HEK293 (cell line): ENCODE results near the gene SBSN.

ENCODE experiments used
- CTCF ChIA-PET: fragments of 350-600 bp; formaldehyde crosslinking; extraction: SDS; loops from one replicate; lab custom pipeline; 2021; ENCODE audit warnings: antibody characterized with exemption; lab: Yijun Ruan, JAX
- POLR2A ChIA-PET: fragments of 300-600 bp; formaldehyde crosslinking; extraction: SDS; loops from one replicate; lab custom pipeline; 2020; ENCODE audit warnings: antibody characterized with exemption, inconsistent platforms; lab: Yijun Ruan, JAX
- H3K27ac ChIP-seq: fragments of 200-500 bp; sonication (Bioruptor generic); 2 replicates; pipeline ENCODE4 v1.5.1; 2014; ENCODE audit warnings: low read depth, low read length, control low read depth, inconsistent platforms; ENCODE audit errors: extremely low read depth
- H3K36me3 ChIP-seq, 2 experiments: fragments of 200-500 bp in 1 of 2; sonication (Bioruptor generic) in 1 of 2; 1 replicate in 1 of 2; 2 replicates in 1 of 2; pipeline ENCODE4 v1.5.1; 2014 to 2017; ENCODE audit warnings: inconsistent platforms in 2 of 2, low read length in 2 of 2; ENCODE audit not compliant: control insufficient read depth in 2 of 2, insufficient read depth in 1 of 2
- H3K4me1 ChIP-seq: fragments of 200-500 bp; sonication (Bioruptor generic); 2 replicates; pipeline ENCODE4 v1.5.1; 2014; ENCODE audit warnings: mild to moderate bottlenecking, low read length, inconsistent platforms; ENCODE audit not compliant: control insufficient read depth, insufficient read depth
- H3K4me3 ChIP-seq: 2 replicates; pipeline ENCODE4 v1.5.1; 2011; ENCODE audit warnings: low read depth, mild to moderate bottlenecking, control low read depth, low read length, moderate library complexity
- H3K9me3 ChIP-seq: fragments of 200-500 bp; sonication (Bioruptor generic); 2 replicates; pipeline ENCODE4 v1.5.1; 2014; ENCODE audit warnings: low read depth, low read length, inconsistent platforms; ENCODE audit not compliant: control insufficient read depth, insufficient read depth
- FEZF1 ChIP-seq: fragments of 450-650 bp; formaldehyde crosslinking; IDR thresholded peaks from 2 replicates; pipeline ENCODE4 v1.5.1; 2016; ENCODE audit warnings: missing biosample characterization, missing genetic modification characterization
- KLF9 ChIP-seq: fragments of 450-650 bp; formaldehyde crosslinking; IDR thresholded peaks from 2 replicates; pipeline ENCODE4 v1.5.1; 2016; ENCODE audit warnings: missing biosample characterization, missing genetic modification characterization, low read depth
- MZF1 ChIP-seq: fragments of 450-650 bp; formaldehyde crosslinking; IDR thresholded peaks from 2 replicates; pipeline ENCODE4 v1.5.1; 2017; ENCODE audit warnings: missing biosample characterization, missing genetic modification characterization, borderline replicate concordance
- ZBTB20 ChIP-seq: fragments of 450-650 bp; formaldehyde crosslinking; IDR thresholded peaks from 2 replicates; pipeline ENCODE4 v1.5.1; 2016; ENCODE audit warnings: missing biosample characterization, missing genetic modification characterization
- ZBTB7A ChIP-seq: fragments of 450-650 bp; formaldehyde crosslinking; IDR thresholded peaks from 2 replicates; pipeline ENCODE4 v1.5.1; 2016; ENCODE audit warnings: low read depth, missing biosample characterization, missing genetic modification characterization
- ZNF10 ChIP-seq: fragments of 450-650 bp; formaldehyde crosslinking; IDR thresholded peaks from 2 replicates; pipeline ENCODE4 v1.5.1; 2017; ENCODE audit warnings: missing biosample characterization, missing genetic modification characterization
- ZNF121 ChIP-seq: fragments of 450-650 bp; formaldehyde crosslinking; IDR thresholded peaks from 2 replicates; pipeline ENCODE4 v1.5.1; 2016; ENCODE audit warnings: missing biosample characterization, missing genetic modification characterization
- ZNF184 ChIP-seq: fragments of 450-650 bp; IDR thresholded peaks from 2 replicates; pipeline ENCODE4 v1.5.1; 2018; ENCODE audit warnings: missing biosample characterization, mild to moderate bottlenecking, missing genetic modification characterization
- ZNF350 ChIP-seq: fragments of 450-650 bp; formaldehyde crosslinking; IDR thresholded peaks from 2 replicates; pipeline ENCODE4 v1.5.0; 2017; ENCODE audit warnings: missing biosample characterization, mild to moderate bottlenecking, missing genetic modification characterization
- ZNF426 ChIP-seq: fragments of 450-650 bp; formaldehyde crosslinking; IDR thresholded peaks from 2 replicates; pipeline ENCODE4 v1.5.1; 2017; ENCODE audit warnings: missing biosample characterization, missing genetic modification characterization, mild to moderate bottlenecking, inconsistent platforms, moderate library complexity
- ZNF501 ChIP-seq: fragments of 450-650 bp; formaldehyde crosslinking; IDR thresholded peaks from 2 replicates; pipeline ENCODE4 v1.5.1; 2016; ENCODE audit warnings: missing biosample characterization, missing genetic modification characterization
- ZNF561 ChIP-seq: fragments of 450-650 bp; IDR thresholded peaks from 2 replicates; pipeline ENCODE4 v1.5.1; 2018; ENCODE audit warnings: missing biosample characterization, missing genetic modification characterization, borderline replicate concordance
- ZNF660 ChIP-seq: fragments of 450-650 bp; IDR thresholded peaks from 2 replicates; pipeline ENCODE4 v1.5.1; 2018; ENCODE audit warnings: missing biosample characterization, mild to moderate bottlenecking, missing genetic modification characterization
- ZNF670 ChIP-seq: fragments of 450-650 bp; formaldehyde crosslinking; IDR thresholded peaks from 2 replicates; pipeline ENCODE4 v1.5.1; 2016; ENCODE audit warnings: missing biosample characterization, missing genetic modification characterization, low read depth
- ZNF747 ChIP-seq: fragments of 450-650 bp; formaldehyde crosslinking; IDR thresholded peaks from 2 replicates; pipeline ENCODE4 v1.5.1; 2016; ENCODE audit warnings: missing biosample characterization, missing genetic modification characterization
- ZNF843 ChIP-seq: fragments of 450-650 bp; formaldehyde crosslinking; IDR thresholded peaks from 2 replicates; pipeline ENCODE4 v1.5.1; 2016; ENCODE audit warnings: missing biosample characterization, missing genetic modification characterization
- TF ChIP-seq, protein P1 (sequence below): fragments of 450-650 bp; formaldehyde crosslinking; IDR thresholded peaks from 2 replicates; pipeline ENCODE4 v1.5.1; 2016; ENCODE audit warnings: missing biosample characterization, missing genetic modification characterization

The SBSN gene

GRCh38 chr19:35512831-35513627 lies 15.1 kb downstream of the SBSN start (continued):
- TF ChIP-seq, protein P1, sequence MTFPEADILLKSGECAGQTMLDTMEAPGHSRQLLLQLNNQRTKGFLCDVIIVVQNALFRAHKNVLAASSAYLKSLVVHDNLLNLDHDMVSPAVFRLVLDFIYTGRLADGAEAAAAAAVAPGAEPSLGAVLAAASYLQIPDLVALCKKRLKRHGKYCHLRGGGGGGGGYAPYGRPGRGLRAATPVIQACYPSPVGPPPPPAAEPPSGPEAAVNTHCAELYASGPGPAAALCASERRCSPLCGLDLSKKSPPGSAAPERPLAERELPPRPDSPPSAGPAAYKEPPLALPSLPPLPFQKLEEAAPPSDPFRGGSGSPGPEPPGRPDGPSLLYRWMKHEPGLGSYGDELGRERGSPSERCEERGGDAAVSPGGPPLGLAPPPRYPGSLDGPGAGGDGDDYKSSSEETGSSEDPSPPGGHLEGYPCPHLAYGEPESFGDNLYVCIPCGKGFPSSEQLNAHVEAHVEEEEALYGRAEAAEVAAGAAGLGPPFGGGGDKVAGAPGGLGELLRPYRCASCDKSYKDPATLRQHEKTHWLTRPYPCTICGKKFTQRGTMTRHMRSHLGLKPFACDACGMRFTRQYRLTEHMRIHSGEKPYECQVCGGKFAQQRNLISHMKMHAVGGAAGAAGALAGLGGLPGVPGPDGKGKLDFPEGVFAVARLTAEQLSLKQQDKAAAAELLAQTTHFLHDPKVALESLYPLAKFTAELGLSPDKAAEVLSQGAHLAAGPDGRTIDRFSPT = peak; percentile 57; the same call in 1 of the 2 replicates
- TF ChIP-seq ZBTB20 (tag by site-specific recombination) (peak; percentile 42; the same call in 1 of the 2 replicates), ZNF670 (tag by site-specific recombination) (no peak), ZNF426 (no peak)

GRCh38 chr19:35511337-35511736 lies 16.8 kb downstream of the SBSN start:
- POLR2A ChIA-PET = interaction anchor here (1.6 to 1.9 kb wide), 3 partner anchors 30 to 37 kb away, joined by 4 to 14 read pairs (median 6); no protein-coding TSS in a partner anchor
- H3K4me1 ChIP-seq = peaks cover 15% of the 10 kb centered on the region
- no peak overlapping the region for H3K4me3 ChIP-seq
- no peak overlapping the region for H3K27ac ChIP-seq
- no peaks in the 10 kb centered on the region; the same call in 1 of the 2 replicates for H3K9me3 ChIP-seq
- CTCF ChIA-PET = interaction anchor here (0.6 to 9.8 kb wide), 29 partner anchors 10 to 362 kb away, joined by 3 to 176 read pairs (median 8); partner anchors contain the start of genes FFAR1, HAMP, HAUS5 and KRTDAP
- peaks cover 0 to 15% of the 10 kb centered on the region in 2 experiments; a peak in 1 of 3 replicates for H3K36me3 ChIP-seq
- peak; percentile 60; the same call in 1 of the 2 replicates for TF ChIP-seq MZF1 (tag by site-specific recombination)
- TF ChIP-seq ZNF184 (tag by site-specific recombination) = no peak
- TF ChIP-seq ZNF660 (tag by site-specific recombination) = no peak

DNA sequence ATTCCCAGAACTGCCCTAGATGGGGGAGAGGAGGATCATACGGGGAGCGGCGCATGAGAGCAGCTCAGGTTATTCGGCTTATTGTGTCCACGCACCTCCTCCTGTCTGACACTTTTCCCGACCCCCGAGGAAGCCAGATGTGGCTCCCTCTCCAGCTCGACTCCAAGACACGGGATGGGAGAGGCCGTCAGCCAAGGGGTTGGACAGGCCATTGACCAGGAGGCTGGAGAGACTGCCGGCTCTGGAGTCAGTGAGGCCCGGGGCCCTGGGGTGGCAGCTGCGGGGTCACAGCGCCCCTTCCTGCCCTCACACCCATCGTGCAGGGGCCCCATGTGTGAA lies 17.5 kb downstream of the SBSN start:
- no peak overlapping the region for H3K4me3 ChIP-seq
- peak overlapping the region; percentile 99; the same call in 1 of the 2 replicates for H3K27ac ChIP-seq
- no peaks in the 10 kb centered on the region; the same call in 1 of the 2 replicates for H3K9me3 ChIP-seq
- H3K36me3 ChIP-seq = peaks cover 2 to 22% of the 10 kb centered on the region in 2 experiments
- CTCF ChIA-PET = interaction anchor here (0.5 to 9.8 kb wide), 94 partner anchors 8 to 1676 kb away, joined by 3 to 176 read pairs (median 4); partner anchors contain the start of genes ALKBH6, FFAR1, HAMP and HAUS5
- TF ChIP-seq ZNF501 (tag by site-specific recombination) = no peak
- TF ChIP-seq ZBTB7A (tag by site-specific recombination) = no peak
- no peak for TF ChIP-seq ZNF350 (tag by site-specific recombination)
- TF ChIP-seq ZNF747 (tag by site-specific recombination) = no peak
- no peak for TF ChIP-seq ZNF121 (tag by site-specific recombination)
- TF ChIP-seq FEZF1 (tag by site-specific recombination) = no peak
- TF ChIP-seq KLF9 = 0 out of 2 replicates have a peak, but pooled peaks have one; percentile 9
- no peak for TF ChIP-seq ZNF10 (tag by site-specific recombination)
- TF ChIP-seq ZNF561 (tag by site-specific recombination) = no peak
- TF ChIP-seq ZNF843 = 0 out of 2 replicates have a peak, but pooled peaks have one; percentile 5
- H3K4me1 ChIP-seq = peaks cover 15% of the 10 kb centered on the region
- POLR2A ChIA-PET = interaction anchor here (0.5 to 2.2 kb wide), 25 partner anchors 9 to 604 kb away, joined by 3 to 18 read pairs (median 5); partner anchors contain the start of genes COX6B1, HAUS5, LIN37 and POLR2I
